H9 (cell line): ENCODE data around the gene HCRT. TPM values are rescaled to one million over a fixed set of nuclear protein-coding genes. Genes with fewer than 3 reads are reported as not detected.
A peak's percentile ranks its signal among the peaks of the same experiment; 100 is the strongest.
"Not testable (repeated sequence)": the region's sequence is repeated elsewhere in the genome, so short reads cannot be mapped to it uniquely, and the experiment has no call there.

Experiments
- DNase-seq: peaks from one replicate; pipeline ENCODE4 v3.0.0-alpha.2; 2017
- H2AFZ ChIP-seq: one replicate; pipeline ENCODE4 v1.6.1; 2013; ENCODE audit warnings: mild to moderate bottlenecking, low read length, control low read depth, moderate library complexity
- H2AK5ac ChIP-seq: 2 replicates; pipeline ENCODE4 v1.6.1; 2013; ENCODE audit warnings: low read length, control low read depth, mixed read lengths; ENCODE audit not compliant: insufficient read length
- H2BK120ac ChIP-seq: one replicate; pipeline ENCODE4 v1.6.1; 2013; ENCODE audit warnings: low read depth, mild to moderate bottlenecking, low read length, control low read depth, inconsistent platforms; ENCODE audit not compliant: poor library complexity, severe bottlenecking
- H2BK12ac ChIP-seq: 2 replicates; pipeline ENCODE4 v1.6.1; 2013; ENCODE audit warnings: low read length, control low read depth, mixed read lengths, low read depth; ENCODE audit not compliant: insufficient read length
- H2BK15ac ChIP-seq: 2 replicates; pipeline ENCODE4 v1.6.1; 2013; ENCODE audit warnings: low read depth, low read length, control low read depth
- H2BK20ac ChIP-seq: one replicate; pipeline ENCODE4 v1.6.1; 2013; ENCODE audit warnings: low read depth, mild to moderate bottlenecking, low read length, control low read depth, inconsistent platforms; ENCODE audit not compliant: poor library complexity, severe bottlenecking
- H2BK5ac ChIP-seq: 2 replicates; pipeline ENCODE4 v1.6.1; 2013; ENCODE audit warnings: low read length, control low read depth, mixed read lengths; ENCODE audit not compliant: insufficient read length
- H3K14ac ChIP-seq: 2 replicates; pipeline ENCODE4 v1.6.1; 2013; ENCODE audit warnings: low read length, control low read depth; ENCODE audit not compliant: insufficient read depth
- H3K18ac ChIP-seq: 2 replicates; pipeline ENCODE4 v1.6.1; 2013; ENCODE audit warnings: low read depth, mild to moderate bottlenecking, mixed read lengths, low read length, control low read depth; ENCODE audit not compliant: insufficient read length
- H3K23ac ChIP-seq: 2 replicates; pipeline ENCODE4 v1.6.1; 2013; ENCODE audit warnings: low read length, control low read depth, mixed read lengths, low read depth; ENCODE audit not compliant: insufficient read length
- H3K23me2 ChIP-seq: 2 replicates; pipeline ENCODE4 v1.6.1; 2013; ENCODE audit warnings: low read depth, mild to moderate bottlenecking, mixed read lengths, low read length, control low read depth; ENCODE audit not compliant: insufficient read length, poor library complexity, severe bottlenecking
- H3K27ac ChIP-seq: 2 replicates; pipeline ENCODE4 v1.5.1; 2013; ENCODE audit warnings: low read length, control low read depth, mixed read lengths, low read depth; ENCODE audit not compliant: insufficient read length
- H3K27me3 ChIP-seq: 2 replicates; pipeline ENCODE4 v1.6.1; 2013; ENCODE audit warnings: low read length, control low read depth, inconsistent platforms; ENCODE audit not compliant: insufficient read depth
- H3K4ac ChIP-seq: 2 replicates; pipeline ENCODE4 v1.6.1; 2013; ENCODE audit warnings: low read depth, mild to moderate bottlenecking, control low read depth, inconsistent platforms, low read length, moderate library complexity
- H3K4me1 ChIP-seq: 2 replicates; pipeline ENCODE4 v1.6.1; 2013; ENCODE audit warnings: low read length, control low read depth, inconsistent platforms; ENCODE audit not compliant: insufficient read depth
- H3K4me2 ChIP-seq: 2 replicates; pipeline ENCODE4 v1.6.1; 2013; ENCODE audit warnings: low read length, control low read depth, mixed read lengths; ENCODE audit not compliant: insufficient read length, insufficient read depth
- H3K56ac ChIP-seq: 2 replicates; pipeline ENCODE4 v1.6.1; 2013; ENCODE audit warnings: low read depth, mild to moderate bottlenecking, mixed read lengths, low read length, control low read depth; ENCODE audit not compliant: insufficient read length
- H3K79me1 ChIP-seq: 2 replicates; pipeline ENCODE4 v1.6.1; 2013; ENCODE audit warnings: low read depth, mild to moderate bottlenecking, moderate library complexity, low read length, control low read depth, inconsistent platforms; ENCODE audit not compliant: insufficient read depth, poor library complexity, severe bottlenecking
- H3K79me2 ChIP-seq: 2 replicates; pipeline ENCODE4 v1.6.1; 2013; ENCODE audit warnings: low read length, control low read depth, inconsistent platforms; ENCODE audit not compliant: insufficient read depth
- H3K9ac ChIP-seq: 2 replicates; pipeline ENCODE4 v1.6.1; 2013; ENCODE audit warnings: low read length, control low read depth, mixed read lengths; ENCODE audit not compliant: insufficient read length; ENCODE audit errors: extremely low read depth
- H3K9me3 ChIP-seq: one replicate; pipeline ENCODE4 v1.6.1; 2013; ENCODE audit warnings: low read depth, low read length, inconsistent platforms; ENCODE audit not compliant: control insufficient read depth
- H3T11ph ChIP-seq: one replicate; pipeline ENCODE4 v1.6.1; 2013; ENCODE audit warnings: mild to moderate bottlenecking, low read length, control low read depth, inconsistent platforms
- H4K20me1 ChIP-seq: one replicate; pipeline ENCODE4 v1.6.1; 2013; ENCODE audit not compliant: control insufficient read depth, insufficient read length, insufficient read depth
- H4K5ac ChIP-seq: 2 replicates; pipeline ENCODE4 v1.6.1; 2013; ENCODE audit warnings: low read depth, mild to moderate bottlenecking, mixed read lengths, low read length, control low read depth; ENCODE audit not compliant: insufficient read length
- H4K8ac ChIP-seq: replicated peaks from 2 replicates; pipeline ENCODE4 v1.6.1; 2013; ENCODE audit warnings: low read length, control low read depth, mixed read lengths, low read depth; ENCODE audit not compliant: insufficient read length
- H4K91ac ChIP-seq: 2 replicates; pipeline ENCODE4 v1.6.1; 2013; ENCODE audit warnings: low read depth, mild to moderate bottlenecking, moderate library complexity, mixed read lengths, low read length, control low read depth; ENCODE audit not compliant: insufficient read length
- H3K27ac Mint-ChIP-seq, 3 experiments: 2 replicates in 2 of 3; 3 replicates in 1 of 3; pipeline ENCODE4 v1.8.0; 2020 to 2021; ENCODE audit warnings: mixed read lengths in 3 of 3, mild to moderate bottlenecking in 1 of 3, moderate library complexity in 1 of 3
- H3K27me3 Mint-ChIP-seq: 2 replicates; pipeline ENCODE4 v1.8.0; 2021; ENCODE audit warnings: low read depth, mild to moderate bottlenecking, moderate library complexity, mixed read lengths
- H3K36me3 Mint-ChIP-seq, 3 experiments: 2 replicates in 2 of 3; 3 replicates in 1 of 3; pipeline ENCODE4 v1.8.0; 2020 to 2021; ENCODE audit warnings: low read depth in 3 of 3, mixed read lengths in 3 of 3; ENCODE audit not compliant: insufficient read depth in 1 of 3
- H3K4me1 Mint-ChIP-seq, 2 experiments: 2 replicates each; pipeline ENCODE4 v1.8.0; 2020; ENCODE audit warnings: mixed read lengths in 2 of 2
- H3K4me3 Mint-ChIP-seq, 2 experiments: 2 replicates in 1 of 2; 3 replicates in 1 of 2; pipeline ENCODE4 v1.8.0; 2020 to 2021; ENCODE audit warnings: mild to moderate bottlenecking in 2 of 2, mixed read lengths in 2 of 2, moderate library complexity in 1 of 2
- H3K9me3 Mint-ChIP-seq, 2 experiments: 2 replicates in 1 of 2; 3 replicates in 1 of 2; pipeline ENCODE4 v1.8.0; 2020; ENCODE audit warnings: mild to moderate bottlenecking in 2 of 2, mixed read lengths in 2 of 2, moderate library complexity in 1 of 2
- CTCF ChIP-seq: fragments of 200-600 bp; sonication (generic); conservative IDR thresholded peaks from 3 replicates; pipeline ENCODE4 v1.8.0; 2021; ENCODE audit warnings: antibody characterized with exemption, mild to moderate bottlenecking
- WGBS: extraction: QIAGEN DNeasy Blood & Tissue Kit; methylation state at CpG from one replicate; pipeline ENCODE4 v1.1.7; 2013; ENCODE audit warnings: missing lambda C conversion rate, low lambda C conversion rate, mixed read lengths; ENCODE audit not compliant: insufficient read length; ENCODE audit errors: extremely low coverage; 5-methylcytosine and 5-hydroxymethylcytosine counted together
- total RNA-seq: library from RNA; stranded (reverse); gene quantifications from 2 replicates; pipeline ENCODE4 v1.2.1, GENCODE V29; 2021

The HCRT gene
- total RNA-seq, 1 experiment from 2014 or later, result not detected

GRCh38 chr17:42146911-42147607 is 38.2 kb downstream of the HCRT start:
- Mint-ChIP-seq H3K4me1 (peaks cover 11 to 12% of the 10 kb centered on the region in 2 experiments; a peak in 3 of 4 replicates), H3K27ac (peak overlapping the region in 1 of 3 experiments; percentile 68; a peak in 3 of 7 replicates), H3K9me3 (no peaks in the 10 kb centered on the region), H3K4me3 (no peak overlapping the region), H3K27me3 (no peaks in the 10 kb centered on the region), H3K36me3 (peaks cover 6 to 38% (median 8%) of the 10 kb centered on the region in 3 experiments; a peak in 6 of 7 replicates)
- peaks cover 5% of the 10 kb centered on the region for H3K23me2 ChIP-seq
- H4K8ac ChIP-seq, result no peak overlapping the region
- no peak overlapping the region for H3K4me2 ChIP-seq
- H3K79me1 ChIP-seq, result peaks cover 11% of the 10 kb centered on the region
- no peak overlapping the region for H3K4ac ChIP-seq
- H2BK5ac ChIP-seq, result no peak overlapping the region
- no peak overlapping the region for H3K27ac ChIP-seq
- no peak overlapping the region for H2AFZ ChIP-seq
- no peak overlapping the region for H3K14ac ChIP-seq
- H3K23ac ChIP-seq, result no peak overlapping the region
- peaks cover 8% of the 10 kb centered on the region; the same call in 1 of the 2 replicates for H3K79me2 ChIP-seq
- no peak for TF ChIP-seq CTCF
- no peak overlapping the region for H3K18ac ChIP-seq
- no peak overlapping the region for H3K9ac ChIP-seq
- no peak overlapping the region for H4K5ac ChIP-seq
- H2AK5ac ChIP-seq, result no peak overlapping the region
- no peak overlapping the region for H3T11ph ChIP-seq
- no peak overlapping the region for H2BK120ac ChIP-seq
- no peak overlapping the region for H2BK20ac ChIP-seq
- DNase-seq, result no peak
- H4K20me1 ChIP-seq, result no peaks in the 10 kb centered on the region
- H2BK15ac ChIP-seq, result no peak overlapping the region
- H2BK12ac ChIP-seq, result no peak overlapping the region
- no CpG with 5 or more reads among the region's 13 CpGs for WGBS
- H3K4me1 ChIP-seq, result no peaks in the 10 kb centered on the region
- no peak overlapping the region for H4K91ac ChIP-seq
- no peak overlapping the region for H3K56ac ChIP-seq
- H3K27me3 ChIP-seq, result no peaks in the 10 kb centered on the region
- no peaks in the 10 kb centered on the region for H3K9me3 ChIP-seq

GRCh38 chr17:42143138-42143537 is 42.1 kb downstream of the HCRT start:
- H3K14ac ChIP-seq, H3K18ac ChIP-seq, H4K8ac ChIP-seq, H2BK15ac ChIP-seq, H3K27me3 Mint-ChIP-seq, H2BK20ac ChIP-seq, H3K9me3 Mint-ChIP-seq, H3K27ac ChIP-seq, H2BK5ac ChIP-seq, H3K9ac ChIP-seq, H3K9me3 ChIP-seq, H2BK12ac ChIP-seq, H3K4me3 Mint-ChIP-seq, H2BK120ac ChIP-seq, H2AK5ac ChIP-seq, H3K79me2 ChIP-seq, H4K91ac ChIP-seq, H3T11ph ChIP-seq, H3K4ac ChIP-seq, H2AFZ ChIP-seq, DNase-seq, H3K23me2 ChIP-seq, H3K56ac ChIP-seq, H4K20me1 ChIP-seq, H3K4me2 ChIP-seq, H3K27me3 ChIP-seq, H3K23ac ChIP-seq, H4K5ac ChIP-seq, H3K4me1 ChIP-seq: not testable (repeated sequence)
- no CpG with 5 or more reads among the region's 4 CpGs for WGBS
- Mint-ChIP-seq H3K36me3 (peaks cover 6 to 45% (median 8%) of the 10 kb centered on the region in 3 experiments; a peak in 6 of 7 replicates), H3K4me1 (peaks cover 9 to 15% of the 10 kb centered on the region in 2 experiments; a peak in 3 of 4 replicates), H3K27ac (peak overlapping the region; percentile 7 to 68 (median 34); a peak in 2 of 7 replicates)
- H3K79me1 ChIP-seq, result peaks cover 13% of the 10 kb centered on the region
